Fibroblast of lung (primary cell): ENCODE measurements around the gene CD300LF. TPM values are rescaled to one million over a fixed set of nuclear protein-coding genes. Genes with fewer than 3 reads are reported as not detected.

Experiments used
- DNase-seq, 2 donors: peaks; one replicate each; pipeline versions ENCODE4 v3.0.0 to v3.0.0-alpha.2; 2010; ENCODE audit warnings: low read depth in 2 of 2
- H2AFZ ChIP-seq: 2 replicates; pipeline ENCODE4 v1.5.1; 2012; ENCODE audit warnings: low read length, control low read depth, inconsistent platforms
- H3K27ac ChIP-seq: 2 replicates; pipeline ENCODE4 v1.5.1; 2011; ENCODE audit warnings: low read length, control low read depth; ENCODE audit not compliant: insufficient read depth
- H3K27me3 ChIP-seq: 2 replicates; pipeline ENCODE4 v1.5.1; 2011; ENCODE audit warnings: mild to moderate bottlenecking, low read length; ENCODE audit not compliant: control insufficient read depth, insufficient read depth
- H3K36me3 ChIP-seq: 2 replicates; pipeline ENCODE4 v1.5.1; 2011; ENCODE audit warnings: low read length; ENCODE audit not compliant: control insufficient read depth, insufficient read depth
- H3K4me1 ChIP-seq: 2 replicates; pipeline ENCODE4 v1.5.1; 2011; ENCODE audit warnings: low read length; ENCODE audit not compliant: control insufficient read depth, insufficient read depth; ENCODE audit errors: extremely low read depth
- H3K4me2 ChIP-seq: 2 replicates; pipeline ENCODE4 v1.5.1; 2011; ENCODE audit warnings: low read length, control low read depth; ENCODE audit not compliant: insufficient read depth; ENCODE audit errors: extremely low read depth
- H3K4me3 ChIP-seq, 4 experiments: fragments of 200-600 bp in 1 of 4; sonication (generic) in 1 of 4; replicated peaks in 1 of 4; 2 replicates each; pipeline ENCODE4 v1.5.1; 2011 to 2016; ENCODE audit warnings: low read length in 4 of 4, low read depth in 3 of 4, mild to moderate bottlenecking in 3 of 4, control low read depth in 2 of 4, inconsistent platforms in 1 of 4, mixed read lengths in 1 of 4; ENCODE audit not compliant: insufficient read depth in 1 of 4; ENCODE audit errors: control extremely low read depth in 1 of 4
- H3K79me2 ChIP-seq: 2 replicates; pipeline ENCODE4 v1.5.1; 2012; ENCODE audit warnings: mild to moderate bottlenecking, low read length, inconsistent platforms; ENCODE audit not compliant: control insufficient read depth, insufficient read depth
- H3K9ac ChIP-seq: 2 replicates; pipeline ENCODE4 v1.5.1; 2011; ENCODE audit warnings: mild to moderate bottlenecking, low read length, control low read depth; ENCODE audit not compliant: insufficient read depth
- H3K9me3 ChIP-seq: 2 replicates; pipeline ENCODE4 v1.5.1; 2012; ENCODE audit warnings: low read depth, low read length; ENCODE audit not compliant: control insufficient read depth, insufficient read depth
- H4K20me1 ChIP-seq: 2 replicates; pipeline ENCODE4 v1.5.1; 2011; ENCODE audit warnings: low read length; ENCODE audit not compliant: control insufficient read depth, insufficient read depth; ENCODE audit errors: extremely low read depth
- CTCF ChIP-seq, 2 donors: IDR thresholded peaks in 1 of 2; conservative IDR thresholded peaks in 1 of 2; 1 replicate in 1 of 2; 2 replicates in 1 of 2; pipeline ENCODE4 v1.5.1; 2011 to 2012; ENCODE audit warnings: low read length in 2 of 2, control low read depth in 1 of 2, inconsistent platforms in 1 of 2, low read depth in 1 of 2, mild to moderate bottlenecking in 1 of 2
- EZH2 ChIP-seq: IDR thresholded peaks from 2 replicates; pipeline ENCODE4 v1.5.1; 2012; ENCODE audit warnings: low read length, control low read depth, mild to moderate bottlenecking; ENCODE audit errors: missing control alignments
- polyA plus RNA-seq, 2 donors: library from polyadenylated mRNA; depleted of rRNA in 1 of 2; stranded (reverse) in 1 of 2; unstranded in 1 of 2; fragments of >200 nt; gene quantifications; 2 replicates each; pipeline ENCODE4 v1.2.1, GENCODE V29; 2011 to 2012; ENCODE audit warnings: missing spikeins in 1 of 2
- total RNA-seq: library from RNA; depleted of rRNA; stranded (reverse); fragments of >200 nt; gene quantifications from 2 replicates; pipeline ENCODE4 v1.2.1, GENCODE V29; 2014

CD300LF gene
- total and polyA plus RNA-seq, 2 donors (not counting 1 experiment from before 2014, with no cell fraction given): not detected

- Histone ChIP-seq H3K27me3 (peaks cover 19% of the 10 kb centered on the region), H3K27ac (no peak overlapping the region), H3K4me3 (no peak overlapping the region), H3K9me3 (no peaks in the 10 kb centered on the region), H3K4me1 (no peaks in the 10 kb centered on the region), H3K4me2 (no peak overlapping the region), H4K20me1 (no peaks in the 10 kb centered on the region), H3K9ac (no peak overlapping the region), H3K36me3 (no peaks in the 10 kb centered on the region), H3K79me2 (no peaks in the 10 kb centered on the region), H2AFZ (no peak overlapping the region)
- TF ChIP-seq EZH2 (no peak), CTCF (conservative IDR thresholded peaks at IDR 0.05 in 1 of 2, IDR thresholded peaks at IDR 0.05 in 1 of 2; ENCODE audit: low read depth in 1 of 2, low read length in 2 of 2) (no peak)
- peak in 1 of 2 donors; percentile 32 for DNase-seq
These were observed 25.6 kb upstream of the CD300LF start for GRCh38 chr17:74738051-74738996.

DNA sequence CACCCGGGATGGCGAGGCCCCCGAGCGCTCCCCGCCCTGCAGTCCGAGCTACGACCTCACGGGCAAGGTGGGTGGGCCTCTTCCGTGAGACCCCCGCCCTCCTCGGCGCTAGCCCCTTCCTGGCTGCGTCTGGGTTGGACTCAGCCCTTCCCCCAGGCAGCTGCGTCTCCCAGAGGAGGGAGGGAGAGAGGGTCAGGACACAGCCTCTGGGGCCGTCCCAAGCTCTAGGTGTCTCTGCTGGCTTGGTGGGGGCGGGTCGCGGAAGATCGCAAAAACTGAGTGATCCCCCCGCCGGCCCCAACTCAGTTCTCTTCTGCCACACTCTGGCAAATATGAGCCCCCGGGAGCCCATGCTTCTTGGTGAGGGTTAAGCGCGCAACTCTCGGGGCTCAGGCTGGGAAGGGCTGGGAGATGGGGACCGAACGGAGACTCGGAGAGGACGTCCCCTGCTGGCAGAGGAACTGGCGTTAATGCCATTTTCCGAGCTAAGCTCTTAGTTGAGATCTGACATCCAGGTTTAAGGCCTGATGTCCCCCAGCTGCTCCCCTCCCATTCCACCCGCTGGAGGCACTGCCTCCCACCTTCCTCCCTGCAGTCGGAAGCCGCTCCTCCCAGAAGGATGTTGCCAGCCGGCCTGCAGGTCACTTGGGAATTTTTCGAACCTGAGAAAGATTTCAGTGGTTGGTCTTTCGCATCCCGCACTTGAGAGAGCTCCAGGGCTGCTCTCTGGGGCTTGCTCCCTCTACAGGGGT, 24.8 kb upstream of the CD300LF start:
- H3K36me3 ChIP-seq: no peaks in the 10 kb centered on the region
- H3K9ac ChIP-seq: no peak overlapping the region
- peak in 1 of 2 donors; percentile 11 for DNase-seq
- no peaks in the 10 kb centered on the region for H3K4me1 ChIP-seq
- TF ChIP-seq EZH2 (peak; percentile 80), CTCF (conservative IDR thresholded peaks at IDR 0.05 in 1 of 2, IDR thresholded peaks at IDR 0.05 in 1 of 2; ENCODE audit: low read depth in 1 of 2, low read length in 2 of 2) (peak; percentile 23 to 29)
- H4K20me1 ChIP-seq: no peaks in the 10 kb centered on the region
- H3K4me3 ChIP-seq: no peak overlapping the region
- no peak overlapping the region for H3K4me2 ChIP-seq
- H3K9me3 ChIP-seq: no peaks in the 10 kb centered on the region
- H3K27ac ChIP-seq: no peak overlapping the region
- H3K27me3 ChIP-seq: peaks cover 19% of the 10 kb centered on the region
- no peak overlapping the region for H2AFZ ChIP-seq
- H3K79me2 ChIP-seq: no peaks in the 10 kb centered on the region
